HG03060 (cell line): ENCODE data around the gene TENT5A.
A peak's percentile ranks its signal among the peaks of the same experiment; 100 is the strongest.
"Not testable (repeated sequence)": the region's sequence is repeated elsewhere in the genome, so short reads cannot be mapped to it uniquely, and the experiment has no call there.

Experiments used
- ATAC-seq: cut with Tn5 transposase; IDR thresholded peaks from one replicate; pipeline ENCODE4 v1.9.1; 2021; ENCODE audit warnings: low read depth, moderate number of reproducible peaks; ENCODE audit not compliant: unreplicated experiment

TENT5A gene

GRCh38 chr6:81752084-81752920 is at the start of gene TENT5A:
Gene TENT5A (minus strand): TSS chr6:81752681. CDS start chr6:81752141, 540 bp downstream.
- ATAC-seq: peak; percentile 37

GRCh38 chr6:81801489-81801888 is 49.0 kb upstream of the TENT5A start:
- no peak for ATAC-seq

- ATAC-seq: no peak
Observed at GRCh38 chr6:81800666-81801065, 48.2 kb upstream of the TENT5A start.

GRCh38 chr6:81799323-81799722 is 46.8 kb upstream of the TENT5A start:
- no peak for ATAC-seq

GRCh38 chr6:81797591-81797990 is 45.1 kb upstream of the TENT5A start:
- no peak for ATAC-seq

- ATAC-seq: no peak
Observed at GRCh38 chr6:81795890-81796289, 43.4 kb upstream of the TENT5A start.

GRCh38 chr6:81793821-81794475 is 41.5 kb upstream of the TENT5A start:
- ATAC-seq: no peak

- ATAC-seq: no peak
Observed at GRCh38 chr6:81792826-81793225, 40.3 kb upstream of the TENT5A start.

GRCh38 chr6:81791756-81792155 is 39.3 kb upstream of the TENT5A start:
- ATAC-seq: no peak

- ATAC-seq: no peak
Observed at GRCh38 chr6:81790034-81790433, 37.6 kb upstream of the TENT5A start.

- no peak for ATAC-seq
Observed at GRCh38 chr6:81789291-81789690, 36.8 kb upstream of the TENT5A start.

- no peak for ATAC-seq
Observed at GRCh38 chr6:81788748-81789147, 36.3 kb upstream of the TENT5A start.

- ATAC-seq: no peak
Observed at GRCh38 chr6:81787313-81788068, 35.0 kb upstream of the TENT5A start.

GRCh38 chr6:81786150-81786549 is 33.7 kb upstream of the TENT5A start:
- no peak for ATAC-seq

- no peak for ATAC-seq
Observed at GRCh38 chr6:81785377-81785776, 32.9 kb upstream of the TENT5A start.

- ATAC-seq: no peak
Observed at GRCh38 chr6:81783893-81784292, 31.4 kb upstream of the TENT5A start.

GRCh38 chr6:81781624-81782023 is 29.1 kb upstream of the TENT5A start:
- no peak for ATAC-seq

GRCh38 chr6:81777586-81778268 is 25.2 kb upstream of the TENT5A start:
- ATAC-seq: no peak

- ATAC-seq: not testable (repeated sequence)
Observed at GRCh38 chr6:81776219-81776618, 23.7 kb upstream of the TENT5A start.

- no peak for ATAC-seq
Observed at GRCh38 chr6:81774542-81774941, 22.1 kb upstream of the TENT5A start.

- ATAC-seq: no peak
Observed at GRCh38 chr6:81773887-81774286, 21.4 kb upstream of the TENT5A start.
